ENCODE data around the gene DLG5. TPM values are rescaled to one million over a fixed set of nuclear protein-coding genes. Genes with fewer than 3 reads are reported as not detected.

Gene DLG5
- total and polyA plus RNA-seq, 9 of the 15 experiments (the other 6 are each of a cell fraction or from before 2014, with no cell fraction given) = 1.4 to 26.8 (median 11.2) TPM

DNA sequence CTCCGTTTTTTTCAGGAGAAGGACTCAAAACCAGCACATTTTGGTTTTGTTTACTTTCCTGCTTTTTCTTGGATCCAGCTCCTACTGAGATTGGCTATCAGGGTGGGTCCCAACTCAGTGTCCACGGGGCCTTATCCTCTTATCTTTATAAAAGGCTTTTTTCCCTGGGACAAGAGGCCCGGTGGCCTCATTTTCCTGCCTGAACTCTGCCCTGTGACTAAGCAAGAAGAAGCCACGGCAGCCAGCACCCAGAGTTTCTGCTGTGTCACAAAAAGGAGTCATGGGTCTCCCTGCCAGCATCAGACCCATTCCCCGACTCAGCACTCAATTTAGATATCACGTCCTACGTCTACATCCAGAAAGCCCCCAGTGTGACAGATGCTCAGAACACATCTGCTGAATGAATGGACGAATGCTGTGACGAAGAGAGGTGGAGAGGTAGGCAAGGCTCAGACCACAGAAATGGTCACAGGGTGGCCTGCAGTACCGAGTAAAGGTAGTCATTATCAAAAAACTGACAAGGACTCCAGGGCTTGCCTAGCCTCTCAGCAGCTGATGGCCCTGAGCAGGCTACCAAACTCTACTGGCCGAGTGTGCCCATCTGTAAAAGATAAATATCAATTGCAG, 16.7 kb downstream of the DLG5 start (continued):
- TF ChIP-seq PTBP1 (IDR thresholded peaks at IDR 0.05; ENCODE audit: low read depth, low read length) = no peak
- TF ChIP-seq, protein P1, sequence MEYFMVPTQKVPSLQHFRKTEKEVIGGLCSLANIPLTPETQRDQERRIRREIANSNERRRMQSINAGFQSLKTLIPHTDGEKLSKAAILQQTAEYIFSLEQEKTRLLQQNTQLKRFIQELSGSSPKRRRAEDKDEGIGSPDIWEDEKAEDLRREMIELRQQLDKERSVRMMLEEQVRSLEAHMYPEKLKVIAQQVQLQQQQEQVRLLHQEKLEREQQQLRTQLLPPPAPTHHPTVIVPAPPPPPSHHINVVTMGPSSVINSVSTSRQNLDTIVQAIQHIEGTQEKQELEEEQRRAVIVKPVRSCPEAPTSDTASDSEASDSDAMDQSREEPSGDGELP (CRISPR knock-in tag; IDR thresholded peaks at IDR 0.05; ENCODE audit: borderline replicate concordance) = peak; percentile 20; the same call in 1 of the 2 replicates
- TF ChIP-seq, protein P2, sequence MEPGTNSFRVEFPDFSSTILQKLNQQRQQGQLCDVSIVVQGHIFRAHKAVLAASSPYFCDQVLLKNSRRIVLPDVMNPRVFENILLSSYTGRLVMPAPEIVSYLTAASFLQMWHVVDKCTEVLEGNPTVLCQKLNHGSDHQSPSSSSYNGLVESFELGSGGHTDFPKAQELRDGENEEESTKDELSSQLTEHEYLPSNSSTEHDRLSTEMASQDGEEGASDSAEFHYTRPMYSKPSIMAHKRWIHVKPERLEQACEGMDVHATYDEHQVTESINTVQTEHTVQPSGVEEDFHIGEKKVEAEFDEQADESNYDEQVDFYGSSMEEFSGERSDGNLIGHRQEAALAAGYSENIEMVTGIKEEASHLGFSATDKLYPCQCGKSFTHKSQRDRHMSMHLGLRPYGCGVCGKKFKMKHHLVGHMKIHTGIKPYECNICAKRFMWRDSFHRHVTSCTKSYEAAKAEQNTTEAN (CRISPR knock-in tag; IDR thresholded peaks at IDR 0.05) = no peak
- no peak for TF ChIP-seq SRSF3 (IDR thresholded peaks at IDR 0.05; ENCODE audit: insufficient read depth, low read length)
- TF ChIP-seq FOXK2 (conservative IDR thresholded peaks at IDR 0.05 in 1 of 2, IDR thresholded peaks at IDR 0.05 in 1 of 2; ENCODE audit: low read depth in 2 of 2) = peak in 1 of 2 experiments; percentile 38; a peak in 2 of 4 replicates
- TF ChIP-seq, protein P3, sequence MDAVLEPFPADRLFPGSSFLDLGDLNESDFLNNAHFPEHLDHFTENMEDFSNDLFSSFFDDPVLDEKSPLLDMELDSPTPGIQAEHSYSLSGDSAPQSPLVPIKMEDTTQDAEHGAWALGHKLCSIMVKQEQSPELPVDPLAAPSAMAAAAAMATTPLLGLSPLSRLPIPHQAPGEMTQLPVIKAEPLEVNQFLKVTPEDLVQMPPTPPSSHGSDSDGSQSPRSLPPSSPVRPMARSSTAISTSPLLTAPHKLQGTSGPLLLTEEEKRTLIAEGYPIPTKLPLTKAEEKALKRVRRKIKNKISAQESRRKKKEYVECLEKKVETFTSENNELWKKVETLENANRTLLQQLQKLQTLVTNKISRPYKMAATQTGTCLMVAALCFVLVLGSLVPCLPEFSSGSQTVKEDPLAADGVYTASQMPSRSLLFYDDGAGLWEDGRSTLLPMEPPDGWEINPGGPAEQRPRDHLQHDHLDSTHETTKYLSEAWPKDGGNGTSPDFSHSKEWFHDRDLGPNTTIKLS (IDR thresholded peaks at IDR 0.05; ENCODE audit: borderline replicate concordance, low read depth) = no peak
- TF ChIP-seq, protein P4, sequence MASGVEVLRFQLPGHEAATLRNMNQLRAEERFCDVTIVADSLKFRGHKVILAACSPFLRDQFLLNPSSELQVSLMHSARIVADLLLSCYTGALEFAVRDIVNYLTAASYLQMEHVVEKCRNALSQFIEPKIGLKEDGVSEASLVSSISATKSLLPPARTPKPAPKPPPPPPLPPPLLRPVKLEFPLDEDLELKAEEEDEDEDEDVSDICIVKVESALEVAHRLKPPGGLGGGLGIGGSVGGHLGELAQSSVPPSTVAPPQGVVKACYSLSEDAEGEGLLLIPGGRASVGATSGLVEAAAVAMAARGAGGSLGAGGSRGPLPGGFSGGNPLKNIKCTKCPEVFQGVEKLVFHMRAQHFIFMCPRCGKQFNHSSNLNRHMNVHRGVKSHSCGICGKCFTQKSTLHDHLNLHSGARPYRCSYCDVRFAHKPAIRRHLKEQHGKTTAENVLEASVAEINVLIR (CRISPR knock-in tag; IDR thresholded peaks at IDR 0.05) = peak; percentile 44; the same call in 1 of the 2 replicates
- TF ChIP-seq, protein P5, sequence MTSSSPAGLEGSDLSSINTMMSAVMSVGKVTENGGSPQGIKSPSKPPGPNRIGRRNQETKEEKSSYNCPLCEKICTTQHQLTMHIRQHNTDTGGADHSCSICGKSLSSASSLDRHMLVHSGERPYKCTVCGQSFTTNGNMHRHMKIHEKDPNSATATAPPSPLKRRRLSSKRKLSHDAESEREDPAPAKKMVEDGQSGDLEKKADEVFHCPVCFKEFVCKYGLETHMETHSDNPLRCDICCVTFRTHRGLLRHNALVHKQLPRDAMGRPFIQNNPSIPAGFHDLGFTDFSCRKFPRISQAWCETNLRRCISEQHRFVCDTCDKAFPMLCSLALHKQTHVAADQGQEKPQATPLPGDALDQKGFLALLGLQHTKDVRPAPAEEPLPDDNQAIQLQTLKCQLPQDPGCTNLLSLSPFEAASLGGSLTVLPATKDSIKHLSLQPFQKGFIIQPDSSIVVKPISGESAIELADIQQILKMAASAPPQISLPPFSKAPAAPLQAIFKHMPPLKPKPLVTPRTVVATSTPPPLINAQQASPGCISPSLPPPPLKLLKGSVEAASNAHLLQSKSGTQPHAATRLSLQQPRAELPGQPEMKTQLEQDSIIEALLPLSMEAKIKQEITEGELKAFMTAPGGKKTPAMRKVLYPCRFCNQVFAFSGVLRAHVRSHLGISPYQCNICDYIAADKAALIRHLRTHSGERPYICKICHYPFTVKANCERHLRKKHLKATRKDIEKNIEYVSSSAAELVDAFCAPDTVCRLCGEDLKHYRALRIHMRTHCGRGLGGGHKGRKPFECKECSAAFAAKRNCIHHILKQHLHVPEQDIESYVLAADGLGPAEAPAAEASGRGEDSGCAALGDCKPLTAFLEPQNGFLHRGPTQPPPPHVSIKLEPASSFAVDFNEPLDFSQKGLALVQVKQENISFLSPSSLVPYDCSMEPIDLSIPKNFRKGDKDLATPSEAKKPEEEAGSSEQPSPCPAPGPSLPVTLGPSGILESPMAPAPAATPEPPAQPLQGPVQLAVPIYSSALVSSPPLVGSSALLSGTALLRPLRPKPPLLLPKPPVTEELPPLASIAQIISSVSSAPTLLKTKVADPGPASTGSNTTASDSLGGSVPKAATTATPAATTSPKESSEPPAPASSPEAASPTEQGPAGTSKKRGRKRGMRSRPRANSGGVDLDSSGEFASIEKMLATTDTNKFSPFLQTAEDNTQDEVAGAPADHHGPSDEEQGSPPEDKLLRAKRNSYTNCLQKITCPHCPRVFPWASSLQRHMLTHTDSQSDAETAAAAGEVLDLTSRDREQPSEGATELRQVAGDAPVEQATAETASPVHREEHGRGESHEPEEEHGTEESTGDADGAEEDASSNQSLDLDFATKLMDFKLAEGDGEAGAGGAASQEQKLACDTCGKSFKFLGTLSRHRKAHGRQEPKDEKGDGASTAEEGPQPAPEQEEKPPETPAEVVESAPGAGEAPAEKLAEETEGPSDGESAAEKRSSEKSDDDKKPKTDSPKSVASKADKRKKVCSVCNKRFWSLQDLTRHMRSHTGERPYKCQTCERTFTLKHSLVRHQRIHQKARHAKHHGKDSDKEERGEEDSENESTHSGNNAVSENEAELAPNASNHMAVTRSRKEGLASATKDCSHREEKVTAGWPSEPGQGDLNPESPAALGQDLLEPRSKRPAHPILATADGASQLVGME (CRISPR knock-in tag; IDR thresholded peaks at IDR 0.05) = peak; percentile 91
- peak in 1 of 3 experiments; percentile 46 for TF ChIP-seq YY1 (IDR thresholded peaks at IDR 0.05; ENCODE audit: borderline replicate concordance in 1 of 3, control insufficient read depth in 1 of 3, extremely low read depth in 1 of 3, insufficient read depth in 3 of 3, insufficient read length in 1 of 3, insufficient replicate concordance in 2 of 3, low read depth in 1 of 3, low read length in 2 of 3)
- TF ChIP-seq MTA2 (IDR thresholded peaks at IDR 0.05; ENCODE audit: low read depth) = peak; percentile 21; the same call in 1 of the 2 replicates
- TF ChIP-seq, protein P6, sequence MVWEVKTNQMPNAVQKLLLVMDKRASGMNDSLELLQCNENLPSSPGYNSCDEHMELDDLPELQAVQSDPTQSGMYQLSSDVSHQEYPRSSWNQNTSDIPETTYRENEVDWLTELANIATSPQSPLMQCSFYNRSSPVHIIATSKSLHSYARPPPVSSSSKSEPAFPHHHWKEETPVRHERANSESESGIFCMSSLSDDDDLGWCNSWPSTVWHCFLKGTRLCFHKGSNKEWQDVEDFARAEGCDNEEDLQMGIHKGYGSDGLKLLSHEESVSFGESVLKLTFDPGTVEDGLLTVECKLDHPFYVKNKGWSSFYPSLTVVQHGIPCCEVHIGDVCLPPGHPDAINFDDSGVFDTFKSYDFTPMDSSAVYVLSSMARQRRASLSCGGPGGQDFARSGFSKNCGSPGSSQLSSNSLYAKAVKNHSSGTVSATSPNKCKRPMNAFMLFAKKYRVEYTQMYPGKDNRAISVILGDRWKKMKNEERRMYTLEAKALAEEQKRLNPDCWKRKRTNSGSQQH (CRISPR knock-in tag; IDR thresholded peaks at IDR 0.05) = 0 out of 2 replicates have a peak, but pooled peaks have one; percentile 33
- no peak for TF ChIP-seq MXI1 (IDR thresholded peaks at IDR 0.05; ENCODE audit: low read depth, low read length)
- no peak for TF ChIP-seq ZSCAN32 (CRISPR knock-in tag; IDR thresholded peaks at IDR 0.05)
